Body of pancreas (tissue), 4 donors: ENCODE measurements around the gene GAB4. TPM values are rescaled to one million over a fixed set of nuclear protein-coding genes. Genes with fewer than 3 reads are reported as not detected.

Source experiments
- ATAC-seq: fragments of 150-250 bp; one replicate; pipeline ENCODE4 v1.9.1; 2016
- DNase-seq, 4 donors: peaks; one replicate each; pipeline ENCODE4 v3.0.0-alpha.2; 2019
- H3K27ac ChIP-seq, 4 donors: fragments of 200-600 bp; sonication (generic); 1 replicate in 3 of 4; 2 replicates in 1 of 4; pipeline versions ENCODE4 v1.5.1 to v1.6.1; 2016 to 2019; ENCODE audit warnings: mild to moderate bottlenecking in 1 of 4, mixed read lengths in 1 of 4, moderate library complexity in 1 of 4
- H3K27me3 ChIP-seq, 2 donors: fragments of 200-600 bp; sonication (generic); one replicate each; pipeline ENCODE4 v1.6.0; 2016; ENCODE audit warnings: mild to moderate bottlenecking in 1 of 2
- H3K36me3 ChIP-seq, 2 donors: fragments of 200-600 bp; sonication (generic); replicated peaks in 1 of 2; 2 replicates each; pipeline ENCODE4 v1.5.1; 2016; ENCODE audit warnings: low read depth in 2 of 2; ENCODE audit not compliant: insufficient read depth in 1 of 2
- H3K4me1 ChIP-seq: fragments of 200-600 bp; sonication (generic); one replicate; pipeline ENCODE4 v1.6.0; 2016
- H3K4me3 ChIP-seq, 2 donors: fragments of 200-600 bp; sonication (generic); 1 replicate in 1 of 2; 2 replicates in 1 of 2; pipeline ENCODE4 v1.5.1; 2016 to 2019
- H3K9me3 ChIP-seq, 3 donors: fragments of 200-600 bp; sonication (generic); 1 replicate in 2 of 3; 2 replicates in 1 of 3; pipeline ENCODE4 v1.5.1; 2016
- CTCF ChIP-seq, 7 experiments: fragments of 450-650 bp in 4 of 7; fragments of 200-600 bp in 3 of 7; sonication (generic) in 3 of 7; IDR thresholded peaks; one replicate each; pipeline ENCODE4 v1.5.1; 2016 to 2019; ENCODE audit warnings: antibody characterized with exemption in 7 of 7
- POLR2A ChIP-seq, 3 donors: fragments of 450-650 bp; IDR thresholded peaks; one replicate each; pipeline ENCODE4 v1.6.1; 2016; ENCODE audit warnings: antibody characterized with exemption in 3 of 3, mild to moderate bottlenecking in 2 of 3
- WGBS, 2 donors: methylation state at CpG; one replicate each; pipeline ENCODE4 v1.1.5; 2017; 5-methylcytosine and 5-hydroxymethylcytosine counted together
- intact Hi-C: fragments of 100-400 bp; cut with DNase I; formaldehyde crosslinking; loops from one replicate; pipeline ENCODE4 v1.15.1; 2023
- total RNA-seq, 2 donors: library from RNA; depleted of rRNA; stranded (reverse); fragments of >200 nt; gene quantifications; one replicate each; pipeline ENCODE4 v1.1.0, GENCODE V29; 2016

The GAB4 gene
- total RNA-seq, 2 donors from 2014 or later, result not detected

GRCh38 chr22:16969508-16970327 lies 38.3 kb downstream of the GAB4 start:
- 52 to 61% methylated on average over 4 to 8 of the region's 8 CpGs for WGBS, 2 donors
- Histone ChIP-seq H3K4me3 (no peak overlapping the region), H3K27ac (no peak overlapping the region), H3K9me3 (no peaks in the 10 kb centered on the region), H3K27me3 (no peaks in the 10 kb centered on the region), H3K36me3 (no peaks in the 10 kb centered on the region), H3K4me1 (no peaks in the 10 kb centered on the region)
- intact Hi-C loops, result no loop called here
- DNase-seq (no peak), ATAC-seq (no peak)
- no peak for TF ChIP-seq CTCF (IDR thresholded peaks at IDR 0.05)
- no peak for TF ChIP-seq POLR2A (IDR thresholded peaks at IDR 0.05)

- no peak overlapping the region for H3K4me3 ChIP-seq
- TF ChIP-seq CTCF (IDR thresholded peaks at IDR 0.05) (no peak), POLR2A (IDR thresholded peaks at IDR 0.05) (no peak)
- no peaks in the 10 kb centered on the region for H3K27me3 ChIP-seq
- intact Hi-C loops, result no loop called here
- H3K9me3 ChIP-seq, result no peaks in the 10 kb centered on the region
- ATAC-seq (no peak), DNase-seq (no peak)
- no peaks in the 10 kb centered on the region for H3K4me1 ChIP-seq
- WGBS, 2 donors, result 66 to 82% methylated on average over 4 to 7 of the region's 7 CpGs
- H3K36me3 ChIP-seq, result no peaks in the 10 kb centered on the region
- no peak overlapping the region for H3K27ac ChIP-seq
These were observed 39.8 kb downstream of the GAB4 start for GRCh38 chr22:16968218-16968595.

- intact Hi-C loops, result no loop called here
- no peak for ATAC-seq
- 38 to 62% methylated on average over 4 of the region's 4 CpGs for WGBS, 2 donors
- Histone ChIP-seq H3K9me3 (no peaks in the 10 kb centered on the region), H3K36me3 (no peaks in the 10 kb centered on the region), H3K4me3 (no peak overlapping the region), H3K27ac (no peak overlapping the region), H3K4me1 (no peaks in the 10 kb centered on the region), H3K27me3 (no peaks in the 10 kb centered on the region)
- no peak for DNase-seq
- no peak for TF ChIP-seq CTCF (IDR thresholded peaks at IDR 0.05)
- no peak for TF ChIP-seq POLR2A (IDR thresholded peaks at IDR 0.05)
These were observed 40.4 kb downstream of the GAB4 start for GRCh38 chr22:16967453-16968217.

GRCh38 chr22:16966251-16966650 lies 41.8 kb downstream of the GAB4 start:
- Histone ChIP-seq H3K9me3 (no peaks in the 10 kb centered on the region), H3K4me3 (no peak overlapping the region), H3K27me3 (no peaks in the 10 kb centered on the region), H3K4me1 (no peaks in the 10 kb centered on the region), H3K36me3 (no peaks in the 10 kb centered on the region), H3K27ac (no peak overlapping the region)
- no peak for DNase-seq
- intact Hi-C loops, result no loop called here
- TF ChIP-seq POLR2A (IDR thresholded peaks at IDR 0.05), result no peak
- TF ChIP-seq CTCF (IDR thresholded peaks at IDR 0.05), result no peak
- WGBS, 2 donors, result 69 to 70% methylated on average over 6 of the region's 6 CpGs
- no peak for ATAC-seq
